ENCODE data around the gene PXMP4.

The PXMP4 gene

GRCh38 chr20:33729101-33729500 lies 9.0 kb upstream of the PXMP4 start:
- ATAC-seq = no peak
- TF ChIP-seq CREB5 (CRISPR knock-in tag; IDR thresholded peaks at IDR 0.05; ENCODE audit: low read depth) (no peak), CSDC2 (CRISPR knock-in tag; IDR thresholded peaks at IDR 0.05) (no peak), GLIS3 (CRISPR knock-in tag; IDR thresholded peaks at IDR 0.05) (no peak), ESRRG (CRISPR knock-in tag; IDR thresholded peaks at IDR 0.05) (no peak), ZC3H10 (CRISPR knock-in tag; IDR thresholded peaks at IDR 0.05) (no peak), TOX (CRISPR knock-in tag; IDR thresholded peaks at IDR 0.05; ENCODE audit: borderline replicate concordance) (no peak), ZFP3 (CRISPR knock-in tag; IDR thresholded peaks at IDR 0.05) (no peak), ZNF8 (CRISPR knock-in tag; IDR thresholded peaks at IDR 0.05) (no peak), TCF4 (CRISPR knock-in tag; IDR thresholded peaks at IDR 0.05; ENCODE audit: borderline replicate concordance) (no peak), ZNF70 (CRISPR knock-in tag; IDR thresholded peaks at IDR 0.05) (no peak), ZNF565 (CRISPR knock-in tag; conservative IDR thresholded peaks at IDR 0.05; ENCODE audit: low read depth) (no peak), RARB (CRISPR knock-in tag; IDR thresholded peaks at IDR 0.05) (no peak)
- TF ChIP-seq, protein P1, sequence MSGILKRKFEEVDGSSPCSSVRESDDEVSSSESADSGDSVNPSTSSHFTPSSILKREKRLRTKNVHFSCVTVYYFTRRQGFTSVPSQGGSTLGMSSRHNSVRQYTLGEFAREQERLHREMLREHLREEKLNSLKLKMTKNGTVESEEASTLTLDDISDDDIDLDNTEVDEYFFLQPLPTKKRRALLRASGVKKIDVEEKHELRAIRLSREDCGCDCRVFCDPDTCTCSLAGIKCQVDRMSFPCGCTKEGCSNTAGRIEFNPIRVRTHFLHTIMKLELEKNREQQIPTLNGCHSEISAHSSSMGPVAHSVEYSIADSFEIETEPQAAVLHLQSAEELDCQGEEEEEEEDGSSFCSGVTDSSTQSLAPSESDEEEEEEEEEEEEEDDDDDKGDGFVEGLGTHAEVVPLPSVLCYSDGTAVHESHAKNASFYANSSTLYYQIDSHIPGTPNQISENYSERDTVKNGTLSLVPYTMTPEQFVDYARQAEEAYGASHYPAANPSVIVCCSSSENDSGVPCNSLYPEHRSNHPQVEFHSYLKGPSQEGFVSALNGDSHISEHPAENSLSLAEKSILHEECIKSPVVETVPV (CRISPR knock-in tag; IDR thresholded peaks at IDR 0.05) = no peak
- TF ChIP-seq, protein P2, sequence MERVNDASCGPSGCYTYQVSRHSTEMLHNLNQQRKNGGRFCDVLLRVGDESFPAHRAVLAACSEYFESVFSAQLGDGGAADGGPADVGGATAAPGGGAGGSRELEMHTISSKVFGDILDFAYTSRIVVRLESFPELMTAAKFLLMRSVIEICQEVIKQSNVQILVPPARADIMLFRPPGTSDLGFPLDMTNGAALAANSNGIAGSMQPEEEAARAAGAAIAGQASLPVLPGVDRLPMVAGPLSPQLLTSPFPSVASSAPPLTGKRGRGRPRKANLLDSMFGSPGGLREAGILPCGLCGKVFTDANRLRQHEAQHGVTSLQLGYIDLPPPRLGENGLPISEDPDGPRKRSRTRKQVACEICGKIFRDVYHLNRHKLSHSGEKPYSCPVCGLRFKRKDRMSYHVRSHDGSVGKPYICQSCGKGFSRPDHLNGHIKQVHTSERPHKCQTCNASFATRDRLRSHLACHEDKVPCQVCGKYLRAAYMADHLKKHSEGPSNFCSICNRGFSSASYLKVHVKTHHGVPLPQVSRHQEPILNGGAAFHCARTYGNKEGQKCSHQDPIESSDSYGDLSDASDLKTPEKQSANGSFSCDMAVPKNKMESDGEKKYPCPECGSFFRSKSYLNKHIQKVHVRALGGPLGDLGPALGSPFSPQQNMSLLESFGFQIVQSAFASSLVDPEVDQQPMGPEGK (CRISPR knock-in tag; IDR thresholded peaks at IDR 0.05; ENCODE audit: borderline replicate concordance) = no peak

DNA sequence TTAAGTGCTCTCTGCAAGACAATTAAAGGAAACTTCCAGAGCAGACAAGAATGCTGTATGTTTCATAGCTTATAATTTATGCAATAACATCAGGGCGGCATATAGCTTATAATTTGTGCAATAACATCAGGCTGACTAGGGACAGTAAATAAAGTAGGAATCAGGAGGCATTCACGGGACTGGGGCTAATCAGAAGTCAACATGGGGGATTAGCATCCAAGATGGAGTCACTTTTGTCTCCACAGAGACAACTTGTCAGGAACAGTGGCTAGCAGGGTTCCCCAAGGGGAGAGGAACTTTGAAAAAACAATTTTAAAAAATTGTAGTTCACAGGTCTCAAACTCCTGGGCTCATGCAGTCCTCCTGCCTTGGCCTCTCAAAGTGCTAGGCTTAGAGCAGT lies 8.4 kb upstream of the PXMP4 start:
- no peak for ATAC-seq
- TF ChIP-seq, protein P1 (CRISPR knock-in tag; IDR thresholded peaks at IDR 0.05) = no peak
- TF ChIP-seq ARNTL (CRISPR knock-in tag; IDR thresholded peaks at IDR 0.05; ENCODE audit: borderline replicate concordance, low read depth) = no peak
- TF ChIP-seq, protein P3, sequence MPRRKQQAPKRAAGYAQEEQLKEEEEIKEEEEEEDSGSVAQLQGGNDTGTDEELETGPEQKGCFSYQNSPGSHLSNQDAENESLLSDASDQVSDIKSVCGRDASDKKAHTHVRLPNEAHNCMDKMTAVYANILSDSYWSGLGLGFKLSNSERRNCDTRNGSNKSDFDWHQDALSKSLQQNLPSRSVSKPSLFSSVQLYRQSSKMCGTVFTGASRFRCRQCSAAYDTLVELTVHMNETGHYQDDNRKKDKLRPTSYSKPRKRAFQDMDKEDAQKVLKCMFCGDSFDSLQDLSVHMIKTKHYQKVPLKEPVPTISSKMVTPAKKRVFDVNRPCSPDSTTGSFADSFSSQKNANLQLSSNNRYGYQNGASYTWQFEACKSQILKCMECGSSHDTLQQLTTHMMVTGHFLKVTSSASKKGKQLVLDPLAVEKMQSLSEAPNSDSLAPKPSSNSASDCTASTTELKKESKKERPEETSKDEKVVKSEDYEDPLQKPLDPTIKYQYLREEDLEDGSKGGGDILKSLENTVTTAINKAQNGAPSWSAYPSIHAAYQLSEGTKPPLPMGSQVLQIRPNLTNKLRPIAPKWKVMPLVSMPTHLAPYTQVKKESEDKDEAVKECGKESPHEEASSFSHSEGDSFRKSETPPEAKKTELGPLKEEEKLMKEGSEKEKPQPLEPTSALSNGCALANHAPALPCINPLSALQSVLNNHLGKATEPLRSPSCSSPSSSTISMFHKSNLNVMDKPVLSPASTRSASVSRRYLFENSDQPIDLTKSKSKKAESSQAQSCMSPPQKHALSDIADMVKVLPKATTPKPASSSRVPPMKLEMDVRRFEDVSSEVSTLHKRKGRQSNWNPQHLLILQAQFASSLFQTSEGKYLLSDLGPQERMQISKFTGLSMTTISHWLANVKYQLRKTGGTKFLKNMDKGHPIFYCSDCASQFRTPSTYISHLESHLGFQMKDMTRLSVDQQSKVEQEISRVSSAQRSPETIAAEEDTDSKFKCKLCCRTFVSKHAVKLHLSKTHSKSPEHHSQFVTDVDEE (CRISPR knock-in tag; IDR thresholded peaks at IDR 0.05) = no peak
- no peak for TF ChIP-seq ISL1 (CRISPR knock-in tag; IDR thresholded peaks at IDR 0.05)
- TF ChIP-seq PPARA (CRISPR knock-in tag; IDR thresholded peaks at IDR 0.05; ENCODE audit: borderline replicate concordance) = no peak
- no peak for TF ChIP-seq CREB5 (CRISPR knock-in tag; IDR thresholded peaks at IDR 0.05; ENCODE audit: low read depth)
- TF ChIP-seq OSR1 (CRISPR knock-in tag; IDR thresholded peaks at IDR 0.05) = no peak
- no peak for TF ChIP-seq BACH2 (CRISPR knock-in tag; IDR thresholded peaks at IDR 0.05; ENCODE audit: borderline replicate concordance)
- no peak for TF ChIP-seq ZFP3 (CRISPR knock-in tag; IDR thresholded peaks at IDR 0.05)
- no peak for TF ChIP-seq TCF4 (CRISPR knock-in tag; IDR thresholded peaks at IDR 0.05; ENCODE audit: borderline replicate concordance)

DNA sequence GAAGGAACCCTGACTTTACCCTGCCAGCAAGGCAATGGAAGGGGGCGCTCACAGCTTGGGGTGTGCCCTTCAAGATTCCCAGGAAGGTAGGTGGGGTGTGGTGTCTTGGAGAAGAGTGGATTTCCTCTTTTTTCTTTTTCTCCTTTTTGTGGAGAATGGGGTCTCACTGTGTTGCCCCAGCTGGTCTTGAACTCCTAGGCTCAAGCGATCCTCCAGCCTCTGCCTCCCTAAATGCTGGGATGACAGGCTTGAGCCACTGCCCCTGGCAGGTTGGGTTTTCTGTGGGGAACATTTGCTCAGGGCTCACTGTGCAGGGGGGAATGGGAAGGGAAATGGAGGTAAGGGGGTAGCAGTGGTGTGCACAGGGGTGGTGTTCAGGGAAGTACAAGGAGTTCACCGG lies 7.7 kb upstream of the PXMP4 start:
- no peak for ATAC-seq
- no peak for TF ChIP-seq ISL1 (CRISPR knock-in tag; IDR thresholded peaks at IDR 0.05)
- TF ChIP-seq ZNF8 (CRISPR knock-in tag; IDR thresholded peaks at IDR 0.05) = no peak
- TF ChIP-seq ZC3H10 (CRISPR knock-in tag; IDR thresholded peaks at IDR 0.05) = no peak
- TF ChIP-seq, protein P1 (CRISPR knock-in tag; IDR thresholded peaks at IDR 0.05) = no peak
- TF ChIP-seq, protein P3 (CRISPR knock-in tag; IDR thresholded peaks at IDR 0.05) = no peak
- no peak for TF ChIP-seq PPARA (CRISPR knock-in tag; IDR thresholded peaks at IDR 0.05; ENCODE audit: borderline replicate concordance)
- TF ChIP-seq, protein P2 (CRISPR knock-in tag; IDR thresholded peaks at IDR 0.05; ENCODE audit: borderline replicate concordance) = no peak
